NK-92 (cell line): ENCODE measurements around the gene KDM4B.

Experiments used
- DNase-seq: peaks from one replicate; lab custom pipeline; 2025; ENCODE audit not compliant: unreplicated experiment; lab: John Stamatoyannopoulos, UW

Gene KDM4B

GRCh38 chr19:4984438-4984990 is 15.6 kb downstream of the KDM4B start:
- no peak for DNase-seq

- DNase-seq: no peak
Measured at GRCh38 chr19:4985551-4985991, 16.7 kb downstream of the KDM4B start.

- DNase-seq: no peak
Measured at GRCh38 chr19:4986056-4986455, 17.1 kb downstream of the KDM4B start.

DNA sequence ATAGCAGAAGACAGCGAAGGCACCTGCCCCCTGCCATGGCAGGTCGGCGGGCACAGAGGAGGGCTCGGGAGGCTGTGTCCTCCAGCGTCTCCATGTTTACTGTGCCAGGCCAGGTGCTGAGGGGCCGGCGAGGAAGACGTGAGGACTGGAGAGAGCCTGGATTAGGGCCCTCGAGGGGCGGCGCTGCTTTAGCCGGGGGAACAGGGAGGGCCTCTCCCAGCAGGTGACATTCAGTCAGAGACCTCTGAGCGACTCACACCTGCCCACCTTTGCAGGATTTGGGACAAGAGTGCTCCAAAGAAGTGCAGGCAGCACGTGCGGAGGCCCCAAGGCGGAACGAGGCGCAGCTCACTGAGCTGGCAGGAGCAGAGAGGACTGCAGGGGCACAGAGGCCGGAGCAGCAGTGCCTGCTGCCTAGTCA is 17.6 kb downstream of the KDM4B start:
- DNase-seq: no peak

- no peak for DNase-seq
Measured at GRCh38 chr19:4987256-4987655, 18.3 kb downstream of the KDM4B start.

DNA sequence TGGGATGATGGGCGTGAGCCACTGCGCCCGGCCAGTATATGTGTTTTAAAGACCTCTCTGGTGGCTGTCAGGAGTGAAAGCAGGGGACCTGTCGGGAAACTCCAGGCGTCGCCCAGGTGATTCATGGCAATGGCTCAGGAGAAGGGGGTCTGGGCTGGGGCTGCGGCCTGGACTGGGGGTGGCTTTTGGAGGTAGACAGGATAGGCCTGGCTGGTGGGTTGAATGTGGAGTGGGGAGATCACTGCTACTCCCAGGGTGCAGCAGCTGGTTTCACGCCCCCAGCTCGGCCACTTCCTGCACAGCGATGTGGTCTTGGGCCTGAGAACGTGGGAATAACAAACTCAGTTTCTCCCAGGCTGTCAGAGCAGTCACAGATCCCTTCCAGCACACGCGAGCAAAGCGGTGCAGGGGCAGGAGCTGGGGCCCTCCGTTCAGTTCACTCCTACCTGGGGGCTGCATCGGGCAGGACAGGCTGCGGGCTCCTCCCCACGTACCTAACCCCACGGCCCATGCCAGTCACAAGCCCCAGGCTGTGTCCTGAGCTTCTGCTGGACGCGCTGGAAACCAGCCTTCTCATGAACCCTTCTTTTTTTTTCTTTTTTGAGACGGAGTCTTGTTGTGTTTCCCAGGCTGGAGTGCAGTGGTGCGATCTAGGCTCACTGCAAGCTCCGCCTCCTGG is 18.9 kb downstream of the KDM4B start:
- DNase-seq: no peak

DNA sequence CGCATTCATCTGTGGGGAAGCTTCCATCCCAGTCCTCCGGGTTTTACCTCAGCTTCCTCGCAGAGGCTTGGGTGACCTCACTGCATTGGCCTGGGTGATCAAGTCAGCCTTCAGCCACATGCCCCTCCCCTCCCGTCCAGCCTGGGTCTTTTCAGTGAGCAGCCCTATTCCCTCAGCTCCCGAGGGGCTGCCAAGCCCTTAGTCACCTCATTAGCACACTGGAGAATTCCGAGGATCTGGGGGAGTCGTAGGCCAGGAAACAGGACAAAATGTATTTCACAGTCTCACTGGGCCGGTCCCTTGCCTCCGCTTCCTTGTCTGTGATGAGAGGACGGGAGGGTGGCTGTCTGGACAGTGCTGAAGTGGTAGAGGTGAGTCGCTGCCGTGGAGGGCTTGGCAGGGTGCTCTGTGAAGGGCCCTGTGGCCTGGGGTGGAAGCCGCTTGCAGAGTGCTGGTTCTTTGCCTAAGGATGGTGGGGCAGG is 19.9 kb downstream of the KDM4B start:
- no peak for DNase-seq

- no peak for DNase-seq
Measured at GRCh38 chr19:4990306-4990705, 21.4 kb downstream of the KDM4B start.

- no peak for DNase-seq
Measured at GRCh38 chr19:4991538-4991937, 22.6 kb downstream of the KDM4B start.

GRCh38 chr19:4991996-4992698 is 23.2 kb downstream of the KDM4B start:
- no peak for DNase-seq

GRCh38 chr19:4993683-4994082 is 24.8 kb downstream of the KDM4B start:
- DNase-seq: no peak

GRCh38 chr19:4996701-4997100 is 27.8 kb downstream of the KDM4B start:
- DNase-seq: no peak

GRCh38 chr19:4997297-4997696 is 28.4 kb downstream of the KDM4B start:
- no peak for DNase-seq

DNA sequence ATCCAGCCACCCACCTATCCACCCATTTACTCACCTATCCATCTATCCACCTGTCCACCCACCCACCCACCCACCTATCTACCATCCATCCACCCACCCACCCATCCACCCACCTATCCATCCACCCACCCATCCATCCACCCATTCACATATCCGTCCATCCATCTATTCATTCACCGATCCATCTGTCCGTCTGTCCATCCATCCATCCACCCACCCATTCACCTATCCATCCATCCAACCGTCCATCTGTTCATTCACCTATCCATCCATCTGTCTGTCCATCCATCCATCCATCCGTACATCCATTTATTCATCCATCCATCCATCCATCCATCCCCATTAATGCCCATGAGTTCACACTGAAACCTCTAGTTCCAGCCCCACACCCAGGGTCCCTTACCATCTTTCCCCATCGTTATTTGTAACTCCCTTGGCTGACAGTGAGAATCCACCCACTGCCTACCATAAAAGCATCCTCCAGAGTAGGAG is 31.3 kb downstream of the KDM4B start:
- DNase-seq: no peak

DNA sequence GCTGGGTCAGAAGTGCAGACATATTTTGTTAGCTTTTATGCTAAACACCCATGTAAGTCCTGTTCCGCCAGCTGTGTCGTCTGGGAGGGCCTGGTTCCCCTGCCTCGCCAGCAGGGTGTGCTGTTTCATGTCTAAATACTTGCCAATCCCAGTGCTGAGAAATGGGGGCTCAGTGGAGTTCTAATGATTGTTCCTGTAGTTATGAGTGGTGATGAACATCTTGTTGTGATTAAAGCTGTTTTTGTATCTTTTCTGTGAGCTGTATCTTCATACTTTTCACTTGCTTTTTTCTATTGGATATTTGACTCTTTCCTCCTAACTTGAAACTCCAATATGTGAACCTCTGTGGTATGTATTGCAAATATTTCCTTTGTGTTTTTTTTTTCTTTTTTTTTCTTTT is 32.7 kb downstream of the KDM4B start:
- no peak for DNase-seq

- DNase-seq: no peak
Measured at GRCh38 chr19:5002143-5002542, 33.2 kb downstream of the KDM4B start.

GRCh38 chr19:5003781-5004180 is 34.9 kb downstream of the KDM4B start:
- DNase-seq: no peak

DNA sequence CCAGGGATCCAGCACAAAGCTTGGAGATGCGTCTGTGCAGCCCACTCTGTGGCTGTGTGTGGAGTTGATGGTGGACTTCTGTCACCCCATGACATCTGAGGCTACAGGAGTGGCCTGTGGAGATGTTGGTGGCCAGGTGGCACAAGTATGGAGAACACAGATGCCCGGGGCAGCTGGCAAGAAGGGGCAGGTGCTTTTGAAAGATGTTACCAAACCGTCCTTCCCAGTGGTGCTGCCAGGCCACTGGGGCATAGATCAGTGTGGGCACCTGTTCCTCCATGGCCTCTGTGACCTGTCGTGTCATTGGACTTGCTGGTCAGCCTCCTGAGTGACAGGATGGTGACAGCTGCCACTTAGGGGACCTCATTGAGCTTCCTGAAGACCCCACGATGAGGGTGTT is 36.2 kb downstream of the KDM4B start:
- DNase-seq: no peak

DNA sequence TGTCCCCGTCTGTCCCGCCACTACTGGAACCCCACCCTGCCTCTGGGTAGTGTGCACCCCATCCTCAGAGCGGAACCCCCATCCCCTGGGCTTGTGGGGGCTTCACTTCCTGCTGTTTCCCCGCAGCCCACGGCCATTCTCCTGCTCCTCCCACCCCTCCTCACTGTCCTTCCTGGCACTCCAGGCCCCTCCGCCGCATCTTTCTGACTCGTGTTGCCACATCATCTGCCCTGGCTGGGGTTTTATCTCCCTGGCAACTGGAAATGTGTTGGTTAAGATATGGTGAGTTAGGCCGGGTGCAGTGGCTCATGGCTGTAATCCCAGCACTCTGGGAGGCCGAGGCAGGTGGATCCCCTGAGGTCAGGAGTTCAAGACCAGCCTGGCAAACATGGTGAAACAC is 37.3 kb downstream of the KDM4B start:
- DNase-seq: no peak

GRCh38 chr19:5006821-5007220 is 37.9 kb downstream of the KDM4B start:
- DNase-seq: no peak

DNA sequence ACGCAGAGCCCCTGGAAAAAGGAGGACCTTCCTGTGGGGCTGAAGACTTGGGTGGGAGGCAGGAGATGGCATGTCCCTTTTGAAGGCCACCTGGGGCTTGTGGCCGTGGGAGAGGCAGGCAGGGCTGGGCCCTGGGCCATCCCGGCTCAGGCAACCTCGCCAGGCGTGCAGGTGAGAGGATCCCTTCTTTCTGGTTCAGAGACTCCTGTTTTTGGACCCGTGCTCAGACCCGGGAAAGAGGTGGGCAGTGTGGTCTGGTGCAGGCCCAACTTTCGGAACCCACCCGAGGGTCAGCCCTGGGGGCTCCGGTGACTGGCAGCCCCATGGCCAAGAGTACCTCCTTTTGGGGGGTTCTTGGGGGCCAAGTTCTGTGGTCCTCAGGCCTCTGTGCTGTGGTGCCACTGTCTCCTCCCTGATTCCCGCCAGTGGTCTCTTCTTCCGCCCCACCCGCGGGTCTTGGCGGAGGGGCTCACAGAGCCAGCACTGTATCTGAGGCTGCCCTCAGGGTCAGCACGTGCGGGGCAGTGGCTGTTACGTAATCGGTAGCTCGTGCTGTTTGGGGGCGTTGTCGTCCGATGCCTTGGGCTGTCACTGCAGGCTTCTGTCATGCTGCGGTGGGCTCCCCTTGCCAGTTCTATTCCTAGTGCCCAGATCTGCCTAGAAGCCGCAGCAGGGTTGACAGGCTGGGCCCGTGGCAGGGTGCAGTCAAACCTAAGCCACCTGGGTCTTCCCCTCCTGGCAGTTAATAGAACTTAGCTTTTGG is 42.7 kb downstream of the KDM4B start:
- DNase-seq: no peak
